ENCODE results near the gene OR4E2.
"Not testable (repeated sequence)": the region's sequence is repeated elsewhere in the genome, so short reads cannot be mapped to it uniquely, and the experiment has no call there.

Gene OR4E2, protein sequence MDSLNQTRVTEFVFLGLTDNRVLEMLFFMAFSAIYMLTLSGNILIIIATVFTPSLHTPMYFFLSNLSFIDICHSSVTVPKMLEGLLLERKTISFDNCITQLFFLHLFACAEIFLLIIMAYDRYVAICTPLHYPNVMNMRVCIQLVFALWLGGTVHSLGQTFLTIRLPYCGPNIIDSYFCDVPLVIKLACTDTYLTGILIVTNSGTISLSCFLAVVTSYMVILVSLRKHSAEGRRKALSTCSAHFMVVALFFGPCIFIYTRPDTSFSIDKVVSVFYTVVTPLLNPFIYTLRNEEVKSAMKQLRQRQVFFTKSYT

GRCh38 chr14:21653331-21653885, at the start of gene OR4E2:
OR4E2 (plus strand) TSS chr14:21653835; CDS start chr14:21665083, 11,248 bp downstream.
- DNase-seq, result no peak

DNA sequence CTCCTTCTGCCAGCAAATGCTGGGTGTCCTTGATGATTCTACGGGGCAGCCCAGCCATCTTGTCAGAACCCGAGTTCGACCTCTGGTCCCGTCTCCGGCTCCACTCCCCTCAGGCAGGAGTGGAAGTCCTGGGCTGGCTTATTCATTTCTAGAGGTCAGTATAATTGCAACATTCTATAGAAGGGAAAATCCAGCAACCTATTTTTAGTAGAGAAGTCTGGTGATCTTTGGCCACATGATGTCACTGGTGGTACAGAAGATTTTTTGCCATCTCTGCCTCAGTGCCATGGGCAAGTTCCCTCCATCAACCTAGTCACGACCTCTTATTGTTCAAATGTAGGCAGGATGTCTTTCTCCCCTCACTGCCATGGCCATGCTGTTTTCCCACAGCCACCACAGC, 41.3 kb upstream of the OR4E2 start:
- DNase-seq, result no peak

- DNase-seq, result no peak
Observed at GRCh38 chr14:21614240-21614639, 39.4 kb upstream of the OR4E2 start.

DNA sequence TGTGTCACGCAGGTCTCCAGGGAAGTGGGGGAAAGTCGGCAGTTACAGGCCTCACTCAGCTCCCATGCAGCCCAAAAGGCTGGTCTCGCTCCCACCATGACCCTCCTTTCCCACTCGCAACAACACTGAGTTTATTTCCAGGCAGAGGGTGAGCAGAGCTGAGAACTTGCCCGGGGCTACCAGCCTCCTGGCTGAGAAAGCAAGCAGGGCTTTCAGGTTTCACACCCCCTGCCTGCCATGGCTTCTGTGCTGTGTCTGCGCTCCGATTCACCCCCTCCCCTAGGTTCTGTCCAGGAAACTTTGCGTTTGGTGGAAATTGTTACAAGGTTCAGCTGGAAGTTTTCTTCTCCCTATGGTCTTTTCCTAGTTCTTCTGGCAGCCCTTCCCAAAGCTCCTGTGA, 36.0 kb upstream of the OR4E2 start:
- no peak for DNase-seq

GRCh38 chr14:21626491-21627230, 27.0 kb upstream of the OR4E2 start:
- no peak for DNase-seq

GRCh38 chr14:21630503-21630902, 23.1 kb upstream of the OR4E2 start:
- not testable (repeated sequence) for DNase-seq

DNA sequence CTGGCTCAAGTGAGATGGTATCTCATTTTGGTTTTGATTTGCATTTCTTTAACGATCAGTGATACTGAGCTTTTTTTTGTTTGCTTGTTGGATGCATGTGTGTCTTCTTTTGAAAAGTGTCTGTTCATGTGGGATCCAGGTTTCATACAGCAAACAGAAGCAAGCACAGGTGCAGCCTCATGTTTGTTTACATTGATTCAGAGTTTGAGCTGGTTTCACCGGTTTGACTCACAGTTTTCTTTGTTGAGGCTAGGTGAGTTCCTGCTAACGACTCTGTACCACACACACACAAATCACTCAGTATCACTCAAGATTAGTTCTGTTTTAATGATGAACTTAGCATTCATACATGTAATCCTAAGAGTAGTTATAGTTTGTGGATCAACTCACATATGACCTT, 22.6 kb upstream of the OR4E2 start:
- DNase-seq, result no peak

DNA sequence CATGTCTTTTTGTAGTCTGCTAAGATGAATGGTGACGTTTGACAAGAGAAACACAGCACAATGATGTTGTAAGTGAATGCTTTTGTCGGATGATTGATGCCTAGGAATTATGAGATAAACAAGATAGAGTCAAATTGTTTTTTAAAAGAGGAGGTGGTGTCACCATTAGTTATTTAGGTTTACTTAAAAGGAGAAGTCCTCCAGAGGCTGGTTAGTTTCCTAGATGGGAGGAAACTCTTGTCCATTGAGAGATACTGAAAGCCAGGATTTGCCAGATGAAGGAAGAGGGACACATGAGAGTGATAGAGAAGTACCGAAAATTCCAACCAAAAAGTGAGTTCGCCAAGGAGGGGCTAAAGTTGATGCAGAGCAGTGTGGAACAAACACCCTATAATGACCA, 18.8 kb upstream of the OR4E2 start, which contains the start of gene OR10G2:
TSS of gene OR10G2 (minus strand) at position 101 of the 400 bp plus-strand sequence. CDS start at position 3, 98 bp downstream.
- DNase-seq, result no peak

- DNase-seq, result no peak
Observed at GRCh38 chr14:21642683-21643082, 11.0 kb upstream of the OR4E2 start.

DNA sequence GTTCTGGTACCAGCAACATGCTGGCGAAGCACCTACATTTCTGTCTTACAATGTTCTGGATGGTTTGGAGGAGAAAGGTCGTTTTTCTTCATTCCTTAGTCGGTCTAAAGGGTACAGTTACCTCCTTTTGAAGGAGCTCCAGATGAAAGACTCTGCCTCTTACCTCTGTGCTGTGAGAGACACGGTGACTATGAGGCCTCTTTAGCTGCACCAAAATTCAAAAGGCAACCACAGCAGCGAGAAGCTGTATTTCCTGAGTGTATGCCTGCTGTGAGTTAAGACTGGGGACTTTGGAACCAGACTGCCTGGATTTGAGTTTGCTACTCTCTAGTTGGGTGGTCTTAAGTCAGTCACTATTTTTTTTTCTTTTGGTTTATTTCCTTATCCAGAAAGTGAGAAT, 10.2 kb upstream of the OR4E2 start:
- DNase-seq, result no peak

DNA sequence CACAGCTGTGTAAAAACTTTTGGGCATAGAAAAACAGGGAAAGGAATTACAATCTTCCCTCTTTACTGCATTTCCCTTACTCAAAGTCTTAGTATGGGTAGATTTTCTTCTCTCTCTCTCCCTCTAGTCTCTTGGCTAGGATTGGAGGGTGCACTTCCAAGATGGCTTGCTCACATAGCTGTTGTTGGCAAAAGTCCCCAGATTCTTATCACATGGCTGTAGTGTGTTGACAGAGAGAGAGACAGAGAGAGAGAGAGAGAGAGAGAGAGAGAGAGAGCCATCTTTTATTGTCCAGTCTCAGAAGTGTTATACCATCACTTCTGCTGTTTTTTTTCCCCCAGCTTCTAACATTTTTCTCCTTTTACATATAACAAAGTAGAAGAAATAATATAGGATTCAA, 6.3 kb upstream of the OR4E2 start:
- DNase-seq, result no peak

GRCh38 chr14:21652209-21652808, 1.3 kb upstream of the OR4E2 start:
- DNase-seq, result no peak

DNA sequence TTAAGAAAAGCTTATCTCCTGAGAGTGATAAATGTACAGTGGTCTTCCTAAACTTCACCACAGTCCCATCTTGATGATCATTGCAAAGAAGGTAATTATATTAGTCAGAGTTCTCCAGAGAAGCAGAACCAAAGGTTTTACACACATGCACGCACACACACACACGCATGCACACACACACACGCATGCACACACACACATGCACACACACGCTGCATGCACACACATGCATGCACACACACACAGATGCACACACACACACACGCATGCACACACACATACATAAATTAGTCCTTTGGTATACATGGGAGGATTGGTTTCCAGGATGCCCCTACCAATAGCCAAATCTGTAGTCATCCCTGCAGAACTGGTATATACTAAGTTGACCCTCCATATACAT, 580 bp downstream of the OR4E2 start:
- no peak for DNase-seq

- DNase-seq, result no peak
Observed at GRCh38 chr14:21656980-21657379, 3.3 kb downstream of the OR4E2 start.

DNA sequence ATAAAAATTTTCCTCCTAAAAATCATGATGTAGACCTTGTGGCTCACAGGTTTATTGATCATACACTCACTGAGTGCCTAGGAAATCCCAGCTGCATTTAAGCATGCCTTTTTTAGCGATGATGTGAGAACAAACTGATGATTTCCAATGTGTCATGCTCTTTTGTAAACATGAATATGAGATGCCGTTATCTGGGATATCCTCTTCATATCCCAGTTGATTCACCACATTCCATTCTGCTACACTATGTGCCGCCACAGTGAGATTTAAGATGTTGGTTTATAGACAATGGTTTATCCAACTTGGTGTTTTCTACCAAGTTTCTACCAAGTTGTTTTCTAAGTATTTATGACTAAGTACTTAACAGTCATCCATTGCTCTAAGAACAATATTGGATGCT, 14.7 kb downstream of the OR4E2 start:
- DNase-seq, result no peak

DNA sequence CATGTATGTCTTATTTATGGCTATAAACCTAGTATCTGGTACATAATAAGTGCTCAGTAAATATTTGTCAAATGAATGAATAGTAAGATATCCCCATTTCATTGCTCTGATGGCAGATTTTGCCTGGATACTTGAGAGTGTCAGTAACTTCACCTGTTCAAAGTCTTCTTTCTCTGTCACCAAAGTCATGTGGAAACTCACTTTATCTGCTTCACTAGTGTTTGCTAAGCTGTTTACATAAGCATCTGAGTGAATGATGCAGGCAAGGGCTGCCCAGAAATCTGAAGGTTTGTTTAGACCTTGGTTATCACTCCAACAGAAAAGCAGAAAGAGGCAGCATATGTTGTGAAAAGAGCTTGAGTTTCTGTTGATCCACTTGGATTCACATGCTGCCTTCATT, 15.6 kb downstream of the OR4E2 start:
- no peak for DNase-seq

- no peak for DNase-seq
Observed at GRCh38 chr14:21671371-21671770, 17.7 kb downstream of the OR4E2 start.

GRCh38 chr14:21672116-21672515, 18.5 kb downstream of the OR4E2 start:
- no peak for DNase-seq

GRCh38 chr14:21673718-21674117, 20.1 kb downstream of the OR4E2 start, which contains the start of gene OR4E1:
OR4E1 (minus strand) TSS chr14:21673818; CDS start chr14:21670935, 2,883 bp downstream.
- DNase-seq, result no peak

GRCh38 chr14:21675566-21675965, 21.9 kb downstream of the OR4E2 start:
- no peak for DNase-seq

DNA sequence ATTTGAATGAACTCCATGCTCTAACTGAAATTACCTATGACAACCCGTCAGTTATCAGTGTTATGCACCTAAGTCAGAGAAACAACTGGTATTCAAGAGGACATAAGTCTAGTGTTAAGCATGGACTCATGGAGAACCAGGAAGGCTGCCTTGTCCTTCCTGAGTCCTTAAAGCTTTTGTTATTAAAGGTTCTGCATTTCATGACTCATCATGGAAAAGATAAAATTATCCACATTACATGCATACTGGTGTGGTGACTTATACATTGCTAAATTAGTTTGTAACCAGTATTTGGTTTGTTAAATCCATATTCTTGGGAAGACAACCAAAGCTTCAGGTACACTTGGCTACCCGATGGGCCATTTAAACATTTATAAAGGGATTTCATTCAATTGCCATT, 26.4 kb downstream of the OR4E2 start:
- DNase-seq, result no peak

DNA sequence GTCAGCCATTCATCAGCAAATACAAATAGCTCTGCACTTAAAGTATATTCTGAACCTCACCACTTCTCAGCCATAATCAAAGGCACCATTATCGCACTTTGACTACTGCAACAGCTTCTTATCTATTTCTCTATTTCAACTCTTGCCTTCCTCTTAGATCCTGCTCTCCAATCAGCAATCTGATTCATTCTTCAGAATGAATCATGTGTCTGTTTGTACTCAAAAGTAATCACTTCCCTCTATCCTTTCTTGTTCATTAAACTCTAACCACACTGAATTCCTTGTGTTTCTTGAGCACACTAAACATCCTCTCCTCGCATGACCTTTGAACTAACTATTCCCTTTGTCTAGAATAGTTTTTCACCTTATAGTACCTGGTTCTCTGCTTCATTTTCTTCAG, 32.8 kb downstream of the OR4E2 start:
- no peak for DNase-seq

DNA sequence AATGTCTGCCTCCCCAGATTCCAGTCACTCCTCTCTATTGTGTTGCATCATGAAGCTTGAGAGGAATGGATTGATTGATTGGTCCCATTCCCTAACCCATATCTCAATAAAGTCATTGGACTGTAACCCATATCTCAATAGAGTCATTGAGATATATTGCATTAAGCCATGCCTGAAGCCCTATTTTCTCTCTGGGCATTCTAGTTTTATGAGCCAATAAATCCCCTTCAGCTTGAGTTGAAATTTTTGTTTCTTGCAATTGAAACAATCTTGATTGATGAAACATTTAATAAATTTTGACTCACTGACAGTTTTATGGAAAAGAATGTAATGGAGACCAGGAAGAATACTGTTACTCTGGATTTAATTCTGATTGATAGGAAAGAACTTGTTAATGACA, 40.8 kb downstream of the OR4E2 start:
- DNase-seq, result no peak

- DNase-seq, result not testable (repeated sequence)
Observed at GRCh38 chr14:21697662-21698061, 44.0 kb downstream of the OR4E2 start.
